ENCODE measurements around the gene MYO15A. TPM values are rescaled to one million over a fixed set of nuclear protein-coding genes. Genes with fewer than 3 reads are reported as not detected.

The MYO15A gene
- total RNA-seq, 4 donors from 2014 or later: 0.30 to 0.68 (median 0.50) TPM

GRCh38 chr17:18191236-18191667, 82.7 kb downstream of the MYO15A start:
- intact Hi-C loops (cut with DNase I; ENCODE audit: low total_unique reads): loop anchor here (5.0 kb wide), 1 partner anchor 1631 kb away; no protein-coding TSS in a partner anchor
- no peak for DNase-seq (ENCODE audit: low spot score in 2 of 2)
- no peak overlapping the region for H3K4me3 ChIP-seq (ENCODE audit: low read depth, poor library complexity, severe bottlenecking)

GRCh38 chr17:18191967-18192366, 83.4 kb downstream of the MYO15A start:
- DNase-seq (ENCODE audit: low spot score in 2 of 2): no peak
- H3K4me3 ChIP-seq (ENCODE audit: low read depth, poor library complexity, severe bottlenecking): no peak overlapping the region
- intact Hi-C loops (cut with DNase I; ENCODE audit: low total_unique reads): loop anchor here (5.0 kb wide), 1 partner anchor 1630 kb away; no protein-coding TSS in a partner anchor
- WGBS, 2 donors: 87 to 88% methylated on average over 2 of the region's 2 CpGs
- TF ChIP-seq CTCF (IDR thresholded peaks at IDR 0.05): no peak
- TF ChIP-seq POLR2A (IDR thresholded peaks at IDR 0.05): no peak

More at GRCh38 chr17:18191236-18191667, 82.7 kb downstream of the MYO15A start:
- 59 to 70% methylated on average over 3 of the region's 3 CpGs for WGBS, 2 donors
- TF ChIP-seq CTCF (IDR thresholded peaks at IDR 0.05) (no peak), POLR2A (IDR thresholded peaks at IDR 0.05) (no peak)

- no peak for DNase-seq (ENCODE audit: low spot score in 2 of 2)
- WGBS, 2 donors: 82 to 88% methylated on average over 4 of the region's 4 CpGs
- TF ChIP-seq POLR2A (IDR thresholded peaks at IDR 0.05): no peak
- no peak for TF ChIP-seq CTCF (IDR thresholded peaks at IDR 0.05)
- intact Hi-C loops (cut with DNase I; ENCODE audit: low total_unique reads): loop anchor here (5.0 kb wide), 1 partner anchor 1628 kb away; no protein-coding TSS in a partner anchor
- no peak overlapping the region for H3K4me3 ChIP-seq (ENCODE audit: low read depth, poor library complexity, severe bottlenecking)
Measured at GRCh38 chr17:18194394-18194793, 85.8 kb downstream of the MYO15A start.

GRCh38 chr17:18194804-18195203, 86.2 kb downstream of the MYO15A start:
- WGBS, 2 donors: 38 to 59% methylated on average over 4 of the region's 4 CpGs
- intact Hi-C loops (cut with DNase I; ENCODE audit: low total_unique reads): loop anchor here (5.0 kb wide), 1 partner anchor 1627 kb away; no protein-coding TSS in a partner anchor
- H3K4me3 ChIP-seq (ENCODE audit: low read depth, poor library complexity, severe bottlenecking): no peak overlapping the region
- no peak for DNase-seq (ENCODE audit: low spot score in 2 of 2)
- TF ChIP-seq CTCF (IDR thresholded peaks at IDR 0.05) (no peak), POLR2A (IDR thresholded peaks at IDR 0.05) (no peak)

GRCh38 chr17:18195246-18195645, 86.7 kb downstream of the MYO15A start:
- 79 to 81% methylated on average over 5 of the region's 5 CpGs for WGBS, 2 donors
- intact Hi-C loops (cut with DNase I; ENCODE audit: low total_unique reads): no loop called here
- no peak for DNase-seq (ENCODE audit: low spot score in 2 of 2)
- TF ChIP-seq POLR2A (IDR thresholded peaks at IDR 0.05) (no peak), CTCF (IDR thresholded peaks at IDR 0.05) (no peak)
- no peak overlapping the region for H3K4me3 ChIP-seq (ENCODE audit: low read depth, poor library complexity, severe bottlenecking)
